Gastroesophageal sphincter (tissue), 3 donors: ENCODE results near the gene TUBGCP6.
A peak's percentile ranks its signal among the peaks of the same experiment; 100 is the strongest.

ENCODE experiments used
- CTCF ChIP-seq, 4 experiments: fragments of 200-600 bp in 2 of 4; fragments of 450-650 bp in 2 of 4; sonication (generic) in 1 of 4; IDR thresholded peaks; one replicate each; pipeline ENCODE4 v1.5.1; 2017 to 2019; ENCODE audit warnings: antibody characterized with exemption in 4 of 4, mild to moderate bottlenecking in 2 of 4, moderate library complexity in 2 of 4
- EP300 ChIP-seq: sonication (generic); formaldehyde crosslinking; IDR thresholded peaks from one replicate; pipeline ENCODE4 v1.6.1; 2017; ENCODE audit warnings: antibody characterized with exemption, mild to moderate bottlenecking
- POLR2A ChIP-seq, 2 donors: fragments of 450-650 bp; IDR thresholded peaks; one replicate each; pipeline ENCODE4 v1.6.1; 2017; ENCODE audit warnings: antibody characterized with exemption in 2 of 2, mild to moderate bottlenecking in 2 of 2, moderate library complexity in 1 of 2
- POLR2AphosphoS5 ChIP-seq: sonication (generic); formaldehyde crosslinking; IDR thresholded peaks from one replicate; pipeline ENCODE4 v1.6.1; 2017; ENCODE audit warnings: antibody characterized with exemption

GRCh38 chr22:50267591-50268390 is 23.0 kb upstream of the TUBGCP6 start:
- TF ChIP-seq CTCF (IDR thresholded peaks at IDR 0.05), result peak in 3 of 4 experiments; percentile 17 to 55 (median 48)
- TF ChIP-seq POLR2A (IDR thresholded peaks at IDR 0.05), result no peak
- no peak for TF ChIP-seq EP300
- peak; percentile 9 for TF ChIP-seq POLR2AphosphoS5
